NCI-H510A (cell line): ENCODE data around the gene C19orf53.
"Not testable (repeated sequence)": the region's sequence is repeated elsewhere in the genome, so short reads cannot be mapped to it uniquely, and the experiment has no call there.

Source experiments
- DNase-seq: peaks from one replicate; lab custom pipeline; 2025; lab: John Stamatoyannopoulos, UW

Gene C19orf53

DNA sequence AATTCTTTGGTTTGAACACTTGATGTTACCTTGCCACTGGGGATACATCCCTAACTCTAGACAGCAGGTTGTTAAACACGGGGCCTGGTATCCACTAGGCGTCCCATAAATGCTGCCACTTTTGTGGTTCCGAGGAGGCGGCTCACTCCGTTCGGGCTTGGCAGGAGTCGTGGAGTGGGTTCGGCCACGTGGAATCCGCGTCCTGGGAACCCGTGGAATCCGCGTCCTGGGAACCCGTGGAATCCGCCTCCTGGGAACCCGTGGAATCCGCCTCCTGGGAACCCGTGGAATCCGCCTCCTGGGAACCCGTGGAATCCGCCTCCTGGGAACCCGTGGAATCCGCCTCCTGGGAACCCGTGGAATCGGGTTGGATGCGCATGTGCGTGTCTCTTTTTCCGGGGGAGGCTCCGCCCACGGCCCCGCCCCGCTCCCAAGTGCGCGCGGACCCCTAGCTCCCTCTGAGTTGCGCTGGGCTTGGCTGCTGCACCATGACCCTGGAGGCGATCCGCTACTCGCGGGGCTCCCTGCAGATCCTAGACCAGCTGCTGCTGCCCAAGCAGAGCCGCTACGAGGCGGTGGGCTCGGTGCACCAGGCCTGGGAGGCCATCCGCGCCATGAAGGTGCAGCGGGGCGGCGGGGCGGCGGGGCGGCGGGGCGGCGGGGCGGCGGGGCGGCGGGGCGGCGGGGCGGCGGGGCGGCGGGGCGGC lies 10.0 kb upstream of the C19orf53 start, which contains the start of gene MRI1:
MRI1 (plus strand) TSS at position 422 of the 707 bp plus-strand sequence; CDS start at position 489, 67 bp downstream.
- DNase-seq, result peak; percentile 56

DNA sequence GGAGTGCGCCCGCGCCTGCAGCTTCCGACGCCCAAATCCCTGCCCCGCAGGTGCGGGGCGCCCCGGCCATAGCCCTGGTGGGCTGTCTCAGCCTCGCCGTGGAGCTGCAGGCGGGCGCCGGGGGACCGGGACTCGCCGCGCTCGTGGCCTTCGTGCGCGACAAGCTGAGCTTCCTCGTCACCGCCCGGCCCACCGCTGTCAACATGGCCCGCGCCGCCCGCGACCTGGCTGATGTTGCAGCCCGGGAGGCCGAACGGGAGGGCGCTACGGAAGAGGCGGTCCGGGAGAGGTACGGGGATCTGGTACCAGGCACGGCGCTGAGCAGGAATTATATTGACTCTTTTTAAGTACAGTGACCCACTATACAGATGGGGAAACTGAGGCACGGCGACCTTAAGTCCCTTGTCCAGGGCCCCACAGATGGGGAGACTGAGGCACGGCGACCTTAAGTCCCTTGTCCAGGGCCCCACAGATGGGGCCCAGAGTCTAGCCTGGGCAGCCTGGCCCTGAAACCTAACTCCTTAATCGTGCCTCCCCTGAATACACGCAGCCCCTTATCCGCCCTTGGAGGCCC lies 9.3 kb upstream of the C19orf53 start:
- DNase-seq, result no peak

DNA sequence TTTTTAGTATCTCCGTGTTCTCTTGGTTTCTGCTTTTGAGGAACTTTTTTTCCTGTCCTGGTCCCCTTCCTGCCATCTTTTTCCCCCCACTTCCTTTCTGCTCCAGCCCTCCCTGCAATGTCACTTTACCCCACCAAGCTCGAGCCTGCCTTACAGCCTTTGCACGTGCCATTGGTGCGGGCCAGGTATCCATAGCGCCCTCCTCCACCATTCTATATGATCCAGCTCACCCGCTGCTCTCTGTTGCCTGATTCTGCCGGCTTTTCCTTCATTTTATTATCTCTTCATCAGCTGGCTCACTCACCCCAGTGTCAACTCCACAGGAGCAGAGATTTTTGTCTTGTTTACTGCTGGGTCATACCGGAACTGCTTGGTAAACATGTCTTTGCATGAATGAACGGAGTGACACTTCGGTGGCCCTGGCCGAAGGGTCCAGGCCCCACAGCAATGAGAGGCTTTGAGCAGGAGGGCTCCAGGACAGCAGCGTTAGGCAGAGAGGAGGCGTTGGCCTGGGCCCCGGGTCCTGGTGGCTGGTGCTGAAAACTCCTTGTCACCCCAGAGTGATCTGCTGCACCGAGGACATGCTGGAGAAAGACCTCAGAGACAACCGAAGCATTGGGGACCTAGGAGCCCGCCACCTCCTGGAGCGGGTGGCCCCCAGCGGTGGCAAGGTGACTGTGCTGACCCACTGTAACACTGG lies 8.7 kb upstream of the C19orf53 start:
- no peak for DNase-seq

DNA sequence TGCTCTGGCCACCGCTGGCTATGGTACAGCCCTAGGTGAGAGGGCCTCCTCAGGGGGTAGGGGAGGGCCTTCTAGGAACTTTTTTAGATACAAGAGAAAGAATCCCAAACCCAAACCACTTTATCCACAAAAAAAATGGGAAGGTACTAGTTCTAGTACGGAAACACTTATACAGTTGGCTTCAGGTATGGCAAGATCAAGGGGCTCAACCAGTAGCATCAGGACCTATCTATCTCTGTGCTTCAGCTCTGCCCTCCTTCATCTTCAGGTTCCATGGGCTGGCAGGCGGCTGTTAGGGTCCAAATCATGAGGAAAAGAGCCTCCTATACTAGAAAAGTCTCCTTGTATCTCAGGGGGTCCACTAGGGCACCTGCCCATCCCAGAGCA lies 8.2 kb upstream of the C19orf53 start:
- DNase-seq, result no peak

- DNase-seq, result no peak
Observed at GRCh38 chr19:13768510-13768909, 5.7 kb upstream of the C19orf53 start.

- no peak for DNase-seq
Observed at GRCh38 chr19:13770013-13770635, 4.1 kb upstream of the C19orf53 start.

DNA sequence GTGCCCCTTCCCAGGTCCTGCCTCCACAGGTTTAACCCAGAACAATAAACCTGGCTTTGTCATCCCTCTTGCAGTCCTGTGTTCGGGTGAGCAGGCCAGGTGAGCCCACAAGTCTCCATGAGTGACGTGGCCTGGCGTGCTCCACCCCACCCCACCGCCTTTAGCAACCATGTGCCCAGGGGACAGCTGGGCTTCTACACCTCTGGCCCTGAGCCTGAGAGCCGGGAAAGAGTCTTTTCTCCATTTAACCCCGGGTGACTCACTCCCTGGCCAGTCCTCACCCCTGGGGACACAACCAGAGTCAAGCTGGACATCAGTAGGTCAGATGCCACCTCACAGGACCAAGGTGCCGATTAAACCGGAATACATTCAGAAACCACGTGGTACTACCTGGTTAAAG lies 4.1 kb downstream of the C19orf53 start:
- DNase-seq, result no peak

GRCh38 chr19:13778847-13779246 lies 4.6 kb downstream of the C19orf53 start:
- DNase-seq, result no peak

GRCh38 chr19:13779794-13780193 lies 5.5 kb downstream of the C19orf53 start:
- DNase-seq, result not testable (repeated sequence)

- peak; percentile 52 for DNase-seq
Observed at GRCh38 chr19:13781547-13781946, 7.3 kb downstream of the C19orf53 start.

DNA sequence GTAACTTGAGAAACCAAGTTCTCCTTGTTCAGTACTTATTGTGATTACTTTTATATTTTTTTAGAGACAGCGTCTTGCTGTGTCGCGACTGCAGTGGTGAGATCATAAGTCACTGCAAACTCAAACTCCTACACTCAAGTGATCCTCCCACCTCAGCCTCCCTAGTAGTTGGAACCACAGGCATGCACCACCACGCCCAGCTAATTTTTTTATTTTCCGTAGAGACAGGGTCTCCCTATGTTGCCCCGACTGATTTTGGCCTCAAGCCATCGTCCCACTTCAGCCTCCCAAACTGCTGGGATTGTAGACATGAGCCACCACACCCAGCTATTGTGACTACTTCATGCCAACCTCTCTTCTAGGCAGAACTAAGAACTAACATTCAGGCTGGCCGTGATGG lies 8.3 kb downstream of the C19orf53 start:
- no peak for DNase-seq

- DNase-seq, result no peak
Observed at GRCh38 chr19:13783565-13784500, 9.6 kb downstream of the C19orf53 start.

DNA sequence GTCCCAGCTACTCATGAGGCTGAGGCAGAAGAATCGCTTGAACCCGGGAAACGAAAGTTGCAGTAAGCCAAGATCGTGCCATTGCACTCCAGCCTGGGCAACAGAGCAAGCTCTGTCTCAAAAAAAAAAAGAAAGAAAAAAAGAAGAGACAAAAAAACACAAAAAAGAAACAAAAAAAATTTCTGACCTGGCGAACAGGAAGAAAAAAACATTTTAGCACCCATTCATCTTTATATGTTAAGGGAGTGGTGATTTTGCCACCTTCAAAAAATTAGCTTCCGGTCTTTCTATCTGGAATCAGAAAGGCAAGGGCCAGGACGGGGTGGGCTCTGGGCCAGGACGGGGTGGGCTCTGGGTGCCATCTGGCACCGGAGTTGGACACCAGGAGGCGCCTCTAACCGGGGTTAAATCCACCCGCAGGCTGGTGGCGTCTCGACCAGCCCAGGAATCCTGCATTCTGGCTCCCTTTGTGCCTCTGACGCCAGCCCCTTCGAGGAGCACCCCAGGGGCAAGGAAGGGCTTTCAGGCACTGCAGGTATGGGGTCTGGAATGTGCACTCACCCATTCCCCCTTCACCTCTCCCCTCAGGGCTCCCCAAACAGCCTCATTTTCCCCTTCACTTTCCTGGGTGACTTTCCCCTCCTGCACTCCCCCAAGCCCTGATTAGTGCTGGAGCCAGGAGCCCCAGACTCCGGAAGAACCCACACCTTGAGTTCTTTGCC lies 10.6 kb downstream of the C19orf53 start:
- DNase-seq, result no peak

- DNase-seq, result no peak
Observed at GRCh38 chr19:13788991-13789390, 14.7 kb downstream of the C19orf53 start.

GRCh38 chr19:13790354-13790753 lies 16.1 kb downstream of the C19orf53 start:
- no peak for DNase-seq

DNA sequence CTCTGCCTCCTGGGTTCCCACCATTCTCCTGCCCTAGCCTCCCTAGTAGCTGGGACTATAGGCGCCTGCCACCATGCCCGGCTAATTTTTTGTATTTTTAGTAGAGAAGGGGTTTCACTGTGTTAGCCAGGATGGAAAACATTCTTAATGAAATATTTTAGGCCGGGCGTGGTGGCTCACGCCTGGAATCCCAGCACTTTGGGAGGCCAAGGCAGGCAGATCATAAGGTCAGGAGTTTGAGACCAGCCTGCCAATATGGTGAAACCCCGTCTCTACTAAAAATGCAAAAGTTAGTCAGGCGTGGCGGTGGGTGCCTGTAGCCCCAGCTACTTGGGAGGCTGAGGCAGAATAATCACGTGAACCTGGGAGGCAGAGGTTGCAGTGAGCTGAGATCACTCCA lies 19.1 kb downstream of the C19orf53 start:
- not testable (repeated sequence) for DNase-seq

DNA sequence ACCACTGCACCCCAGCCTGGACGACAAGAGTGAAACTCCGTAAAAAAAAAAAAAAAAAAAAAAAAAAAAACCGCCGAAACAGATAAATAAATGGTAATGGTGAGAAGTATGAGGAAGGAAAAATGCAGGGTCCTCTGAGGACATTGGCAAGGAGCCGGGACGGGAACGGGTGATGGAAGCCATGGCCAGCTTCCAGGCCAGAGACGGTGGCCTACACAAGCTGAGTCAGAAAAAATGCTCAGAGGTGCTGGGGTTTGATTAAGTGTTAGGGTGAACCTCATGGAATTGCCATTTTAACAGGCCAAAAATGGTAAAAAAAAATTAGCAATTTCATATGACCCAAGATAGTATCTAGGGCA lies 20.1 kb downstream of the C19orf53 start:
- DNase-seq, result no peak

DNA sequence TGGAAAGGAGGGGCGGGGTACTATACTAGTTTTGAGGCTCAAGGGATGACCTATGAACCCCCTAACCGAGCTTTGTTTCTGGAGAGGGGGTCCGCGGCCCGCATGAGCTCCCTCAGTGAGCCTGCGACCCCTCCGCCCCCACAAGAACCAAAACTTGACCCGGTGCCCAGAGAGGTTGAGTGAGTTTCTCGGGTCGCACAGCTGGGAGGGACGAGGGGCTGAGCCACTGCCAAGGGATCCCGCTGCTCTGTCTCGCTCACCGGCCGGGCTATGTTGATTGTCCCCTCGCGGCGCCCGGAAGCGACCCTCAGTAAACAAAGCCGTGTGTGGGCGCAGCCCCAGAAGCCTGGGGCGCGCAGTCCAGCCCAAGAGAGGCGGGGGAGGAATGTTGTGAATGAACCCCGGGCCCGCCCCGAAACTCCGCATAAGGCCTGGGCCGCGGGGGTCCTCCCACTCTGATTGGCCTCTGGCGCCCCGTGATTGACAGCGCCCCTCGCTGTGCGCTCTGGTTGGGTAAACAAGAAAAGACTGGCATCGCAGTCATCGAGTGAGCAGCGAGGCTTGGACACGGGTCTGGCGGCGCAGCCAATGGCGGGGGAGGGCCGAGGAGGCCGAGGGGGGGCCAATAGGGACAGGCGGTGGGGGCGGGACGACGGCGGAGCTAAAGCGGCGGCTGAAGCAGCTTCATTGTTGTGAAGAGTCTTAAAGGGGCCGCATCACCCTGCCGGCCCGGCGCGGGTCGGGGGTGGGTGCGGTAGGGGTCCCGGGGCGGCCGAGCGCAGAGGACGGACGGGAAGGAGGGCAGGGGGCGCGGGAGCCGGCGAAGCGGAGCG lies 20.7 kb downstream of the C19orf53 start, which contains the start of gene ZSWIM4:
ZSWIM4 (plus strand) TSS at position 687 of the 833 bp plus-strand sequence. CDS start 206 bp downstream, outside the sequence.
- DNase-seq, result peak; percentile 99

- DNase-seq, result no peak
Observed at GRCh38 chr19:13795595-13796300, 21.5 kb downstream of the C19orf53 start.
